Prostate gland (tissue), 2 donors: ENCODE measurements around the gene ARFRP1.

ENCODE experiments used
- CTCF ChIP-seq, 4 experiments: fragments of 200-600 bp in 2 of 4; fragments of 450-650 bp in 2 of 4; sonication (generic) in 2 of 4; IDR thresholded peaks; 1 replicate in 3 of 4; 2 replicates in 1 of 4; pipeline ENCODE4 v1.5.1; 2016 to 2019; ENCODE audit warnings: antibody characterized with exemption in 4 of 4, mild to moderate bottlenecking in 2 of 4, moderate library complexity in 2 of 4
- POLR2A ChIP-seq: fragments of 450-650 bp; IDR thresholded peaks from one replicate; pipeline ENCODE4 v1.6.1; 2016; ENCODE audit warnings: antibody characterized with exemption, mild to moderate bottlenecking

- TF ChIP-seq CTCF (IDR thresholded peaks at IDR 0.05) (no peak), POLR2A (peak; percentile 5)
Measured at GRCh38 chr20:63696306-63696627, 11.5 kb downstream of the ARFRP1 start.
